ENCODE results near the gene POLR3G.

DNA sequence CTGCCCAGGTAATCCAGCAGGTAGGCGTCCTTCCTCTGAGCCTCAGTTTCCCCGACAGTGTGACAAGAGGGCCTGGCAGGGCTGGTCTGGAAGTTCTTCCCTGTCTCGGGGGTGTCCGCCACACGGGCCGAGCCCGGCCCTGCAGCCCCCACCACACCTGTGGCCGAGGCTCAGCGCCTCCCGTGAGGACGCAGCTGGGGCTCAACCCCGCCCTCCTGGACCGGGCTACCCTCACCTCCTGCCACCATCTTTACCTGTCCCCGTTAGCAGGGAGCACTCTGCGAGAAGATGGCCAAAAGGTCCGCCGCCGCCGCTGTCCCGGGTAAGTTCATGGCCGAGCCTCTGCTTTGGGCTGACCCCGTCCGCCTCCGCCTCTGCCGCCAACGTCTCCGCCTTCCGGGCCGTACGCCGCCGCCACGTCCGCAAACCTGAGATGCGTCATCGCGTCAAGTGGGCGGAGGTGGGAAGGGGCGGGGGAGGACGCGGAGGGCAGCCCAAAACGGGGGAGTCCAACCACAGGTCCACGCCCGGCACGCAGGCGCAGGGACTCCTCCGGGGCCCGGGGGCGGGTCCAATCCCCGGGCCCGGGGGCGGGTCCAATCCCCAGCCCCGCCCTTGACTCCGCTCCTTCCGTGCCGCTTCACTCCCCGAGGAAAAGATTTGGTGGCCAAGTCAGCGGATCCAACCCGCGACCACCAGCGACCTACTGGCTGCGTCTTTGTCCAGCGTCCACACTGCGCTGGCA, 54.7 kb downstream of the POLR3G start, which contains the start of gene LYSMD3:
- TF ChIP-seq, protein P1, sequence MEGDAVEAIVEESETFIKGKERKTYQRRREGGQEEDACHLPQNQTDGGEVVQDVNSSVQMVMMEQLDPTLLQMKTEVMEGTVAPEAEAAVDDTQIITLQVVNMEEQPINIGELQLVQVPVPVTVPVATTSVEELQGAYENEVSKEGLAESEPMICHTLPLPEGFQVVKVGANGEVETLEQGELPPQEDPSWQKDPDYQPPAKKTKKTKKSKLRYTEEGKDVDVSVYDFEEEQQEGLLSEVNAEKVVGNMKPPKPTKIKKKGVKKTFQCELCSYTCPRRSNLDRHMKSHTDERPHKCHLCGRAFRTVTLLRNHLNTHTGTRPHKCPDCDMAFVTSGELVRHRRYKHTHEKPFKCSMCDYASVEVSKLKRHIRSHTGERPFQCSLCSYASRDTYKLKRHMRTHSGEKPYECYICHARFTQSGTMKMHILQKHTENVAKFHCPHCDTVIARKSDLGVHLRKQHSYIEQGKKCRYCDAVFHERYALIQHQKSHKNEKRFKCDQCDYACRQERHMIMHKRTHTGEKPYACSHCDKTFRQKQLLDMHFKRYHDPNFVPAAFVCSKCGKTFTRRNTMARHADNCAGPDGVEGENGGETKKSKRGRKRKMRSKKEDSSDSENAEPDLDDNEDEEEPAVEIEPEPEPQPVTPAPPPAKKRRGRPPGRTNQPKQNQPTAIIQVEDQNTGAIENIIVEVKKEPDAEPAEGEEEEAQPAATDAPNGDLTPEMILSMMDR (IDR thresholded peaks at IDR 0.05) = no peak
- TF ChIP-seq POLR2AphosphoS5 (IDR thresholded peaks at IDR 0.05; ENCODE audit: low read depth, low read length) = peak; percentile 74
